ENCODE data around the gene KCNJ6.
"Not testable (repeated sequence)": the region's sequence is repeated elsewhere in the genome, so short reads cannot be mapped to it uniquely, and the experiment has no call there.

Gene KCNJ6

GRCh38 chr21:37916310-37917051, at the start of gene KCNJ6:
KCNJ6 (minus strand) TSS chr21:37916457; CDS start chr21:37840682, 75,775 bp downstream.
- DNase-seq (ENCODE audit: low spot score) = no peak

- no peak for DNase-seq (ENCODE audit: low spot score)
Observed at GRCh38 chr21:37965088-37965805, 49.0 kb upstream of the KCNJ6 start.

- DNase-seq (ENCODE audit: low spot score) = no peak
Observed at GRCh38 chr21:37958537-37958936, 42.3 kb upstream of the KCNJ6 start.

GRCh38 chr21:37956772-37957171, 40.5 kb upstream of the KCNJ6 start:
- no peak for DNase-seq (ENCODE audit: low spot score)

- no peak for DNase-seq (ENCODE audit: low spot score)
Observed at GRCh38 chr21:37945036-37945435, 28.8 kb upstream of the KCNJ6 start.

- no peak for DNase-seq (ENCODE audit: low spot score)
Observed at GRCh38 chr21:37944496-37944895, 28.2 kb upstream of the KCNJ6 start.

- no peak for DNase-seq (ENCODE audit: low spot score)
Observed at GRCh38 chr21:37940691-37941090, 24.4 kb upstream of the KCNJ6 start.

- no peak for DNase-seq (ENCODE audit: low spot score)
Observed at GRCh38 chr21:37939838-37940237, 23.6 kb upstream of the KCNJ6 start.

GRCh38 chr21:37939251-37939650, 23.0 kb upstream of the KCNJ6 start:
- DNase-seq (ENCODE audit: low spot score) = no peak

- no peak for DNase-seq (ENCODE audit: low spot score)
Observed at GRCh38 chr21:37937668-37938067, 21.4 kb upstream of the KCNJ6 start.

GRCh38 chr21:37936010-37936785, 19.9 kb upstream of the KCNJ6 start:
- no peak for DNase-seq (ENCODE audit: low spot score)

- no peak for DNase-seq (ENCODE audit: low spot score)
Observed at GRCh38 chr21:37932936-37933335, 16.7 kb upstream of the KCNJ6 start.

- no peak for DNase-seq (ENCODE audit: low spot score)
Observed at GRCh38 chr21:37927711-37928110, 11.5 kb upstream of the KCNJ6 start.

- DNase-seq (ENCODE audit: low spot score) = no peak
Observed at GRCh38 chr21:37921091-37921490, 4.8 kb upstream of the KCNJ6 start.

GRCh38 chr21:37920302-37920701, 4.0 kb upstream of the KCNJ6 start:
- not testable (repeated sequence) for DNase-seq (ENCODE audit: low spot score)

GRCh38 chr21:37917612-37918011, 1.4 kb upstream of the KCNJ6 start:
- no peak for DNase-seq (ENCODE audit: low spot score)

GRCh38 chr21:37915941-37916309, 332 bp downstream of the KCNJ6 start:
- no peak for DNase-seq (ENCODE audit: low spot score)

- no peak for DNase-seq (ENCODE audit: low spot score)
Observed at GRCh38 chr21:37915497-37915911, 753 bp downstream of the KCNJ6 start.

- no peak for DNase-seq (ENCODE audit: low spot score)
Observed at GRCh38 chr21:37912616-37913015, 3.6 kb downstream of the KCNJ6 start.

GRCh38 chr21:37909936-37910335, 6.3 kb downstream of the KCNJ6 start:
- no peak for DNase-seq (ENCODE audit: low spot score)

GRCh38 chr21:37908691-37909090, 7.6 kb downstream of the KCNJ6 start:
- no peak for DNase-seq (ENCODE audit: low spot score)

- DNase-seq (ENCODE audit: low spot score) = no peak
Observed at GRCh38 chr21:37907076-37907475, 9.2 kb downstream of the KCNJ6 start.

GRCh38 chr21:37905291-37905690, 11.0 kb downstream of the KCNJ6 start:
- DNase-seq (ENCODE audit: low spot score) = no peak

Measured in hematopoietic multipotent progenitor cell treated with erythropoietin and hydrocortisone succinate and interleukin-3 and kit ligand, for 15 days (in vitro differentiated cells).